WTC11 (cell line): ENCODE measurements around the gene SLC7A10. TPM values are rescaled to one million over a fixed set of nuclear protein-coding genes. Genes with fewer than 3 reads are reported as not detected.
A peak's percentile ranks its signal among the peaks of the same experiment; 100 is the strongest.

Experiments
- ATAC-seq: fragments of 200-7000 bp; cut with Tn5 transposase; 2 replicates; pipeline ENCODE4 v1.10.0; 2021; ENCODE audit warnings: mild to moderate bottlenecking, moderate library complexity
- CTCF ChIA-PET: fragments of 300-600 bp; sonication (Branson Sonifier 250); formaldehyde crosslinking; loops from one replicate; lab custom pipeline; 2021; ENCODE audit warnings: antibody characterized with exemption; lab: Charles Lee
- POLR2A ChIA-PET: fragments of 350-600 bp; sonication (Branson Sonifier 250); formaldehyde crosslinking; loops from one replicate; lab custom pipeline; 2021; ENCODE audit warnings: antibody characterized with exemption; lab: Charles Lee
- DNase-seq: peaks from one replicate; pipeline ENCODE4 v3.0.0; 2021; ENCODE audit warnings: low spot score
- H3K27ac Mint-ChIP-seq: 2 replicates; pipeline ENCODE4 v1.8.0; 2021; ENCODE audit warnings: mixed read lengths
- H3K27me3 Mint-ChIP-seq: 2 replicates; pipeline ENCODE4 v1.8.0; 2021; ENCODE audit warnings: low read depth, mild to moderate bottlenecking, moderate library complexity, mixed read lengths
- H3K36me3 Mint-ChIP-seq: 2 replicates; pipeline ENCODE4 v1.8.0; 2021; ENCODE audit warnings: mixed read lengths
- H3K4me1 Mint-ChIP-seq: 2 replicates; pipeline ENCODE4 v1.8.0; 2022; ENCODE audit warnings: mixed read lengths
- H3K4me3 Mint-ChIP-seq: 2 replicates; pipeline ENCODE4 v1.8.0; 2021; ENCODE audit warnings: mild to moderate bottlenecking, moderate library complexity, mixed read lengths
- H3K9me3 Mint-ChIP-seq: 2 replicates; pipeline ENCODE4 v1.8.0; 2021; ENCODE audit warnings: mixed read lengths
- FOXK1 ChIP-seq: sonication (generic); formaldehyde crosslinking; IDR thresholded peaks from 2 replicates; pipeline ENCODE4 v1.8.0; 2022; ENCODE audit warnings: mild to moderate bottlenecking, moderate library complexity, missing genetic modification reagents
- GRHL2 ChIP-seq: fragments of 250-450 bp; sonication (Bioruptor Pico); IDR thresholded peaks from 2 replicates; pipeline ENCODE4 v1.8.0; 2022; ENCODE audit warnings: mild to moderate bottlenecking, moderate library complexity; ENCODE audit not compliant: insufficient replicate concordance, severe bottlenecking
- GTF2I ChIP-seq: fragments of 250-450 bp; sonication (Bioruptor Pico); conservative IDR thresholded peaks from 2 replicates; pipeline ENCODE4 v1.4.0; 2021; ENCODE audit warnings: mild to moderate bottlenecking
- NFATC4 ChIP-seq: fragments of 250-450 bp; sonication (Bioruptor Pico); IDR thresholded peaks from 2 replicates; pipeline ENCODE4 v1.9.0; 2021; ENCODE audit warnings: mild to moderate bottlenecking
- NFE2L1 ChIP-seq: sonication (generic); formaldehyde crosslinking; IDR thresholded peaks from 2 replicates; pipeline ENCODE4 v1.8.1; 2023; ENCODE audit warnings: missing genetic modification reagents
- NFYB ChIP-seq: sonication (generic); formaldehyde crosslinking; conservative IDR thresholded peaks from 2 replicates; pipeline ENCODE4 v1.8.0; 2022; ENCODE audit warnings: low read depth, missing genetic modification reagents
- RELA ChIP-seq: sonication (generic); formaldehyde crosslinking; IDR thresholded peaks from 2 replicates; pipeline ENCODE4 v1.8.1; 2022; ENCODE audit warnings: missing genetic modification reagents, mild to moderate bottlenecking, borderline replicate concordance
- SMAD4 ChIP-seq: sonication (generic); formaldehyde crosslinking; IDR thresholded peaks from 2 replicates; pipeline ENCODE4 v1.8.0; 2022; ENCODE audit warnings: mild to moderate bottlenecking, missing genetic modification reagents
- SP1 ChIP-seq: sonication (generic); formaldehyde crosslinking; conservative IDR thresholded peaks from 2 replicates; pipeline ENCODE4 v1.8.1; 2022; ENCODE audit warnings: missing genetic modification reagents
- ZNF423 ChIP-seq: fragments of 250-450 bp; sonication (Bioruptor Pico); IDR thresholded peaks from 2 replicates; pipeline ENCODE4 v2.1.2; 2022; ENCODE audit warnings: mild to moderate bottlenecking, moderate library complexity
- ZNF671 ChIP-seq: fragments of 250-450 bp; sonication (Bioruptor Pico); IDR thresholded peaks from 2 replicates; pipeline ENCODE4 v1.8.0; 2021; ENCODE audit warnings: mild to moderate bottlenecking
- total RNA-seq: library from RNA; stranded (reverse); gene quantifications from 3 replicates; pipeline ENCODE4 v1.2.3, GENCODE V29; 2021
- TF ChIP-seq, protein P1 (sequence below): sonication (generic); formaldehyde crosslinking; IDR thresholded peaks from 2 replicates; pipeline ENCODE4 v1.8.0; 2023; ENCODE audit warnings: missing genetic modification reagents, mild to moderate bottlenecking, borderline replicate concordance
- TF ChIP-seq, protein P2 (sequence below): sonication (generic); formaldehyde crosslinking; IDR thresholded peaks from 2 replicates; pipeline ENCODE4 v1.8.0; 2022; ENCODE audit warnings: mild to moderate bottlenecking, missing genetic modification reagents
- TF ChIP-seq, protein P3 (sequence below): sonication (generic); formaldehyde crosslinking; IDR thresholded peaks from 2 replicates; pipeline ENCODE4 v1.8.1; 2022; ENCODE audit warnings: low read depth, mild to moderate bottlenecking, moderate library complexity, missing genetic modification reagents, borderline replicate concordance
- TF ChIP-seq, protein P4 (sequence below): sonication (generic); formaldehyde crosslinking; IDR thresholded peaks from 2 replicates; pipeline ENCODE4 v1.8.1; 2022; ENCODE audit warnings: mild to moderate bottlenecking, moderate library complexity, missing genetic modification reagents

The SLC7A10 gene
- total RNA-seq, 1 experiment from 2014 or later = 4.2 TPM

DNA sequence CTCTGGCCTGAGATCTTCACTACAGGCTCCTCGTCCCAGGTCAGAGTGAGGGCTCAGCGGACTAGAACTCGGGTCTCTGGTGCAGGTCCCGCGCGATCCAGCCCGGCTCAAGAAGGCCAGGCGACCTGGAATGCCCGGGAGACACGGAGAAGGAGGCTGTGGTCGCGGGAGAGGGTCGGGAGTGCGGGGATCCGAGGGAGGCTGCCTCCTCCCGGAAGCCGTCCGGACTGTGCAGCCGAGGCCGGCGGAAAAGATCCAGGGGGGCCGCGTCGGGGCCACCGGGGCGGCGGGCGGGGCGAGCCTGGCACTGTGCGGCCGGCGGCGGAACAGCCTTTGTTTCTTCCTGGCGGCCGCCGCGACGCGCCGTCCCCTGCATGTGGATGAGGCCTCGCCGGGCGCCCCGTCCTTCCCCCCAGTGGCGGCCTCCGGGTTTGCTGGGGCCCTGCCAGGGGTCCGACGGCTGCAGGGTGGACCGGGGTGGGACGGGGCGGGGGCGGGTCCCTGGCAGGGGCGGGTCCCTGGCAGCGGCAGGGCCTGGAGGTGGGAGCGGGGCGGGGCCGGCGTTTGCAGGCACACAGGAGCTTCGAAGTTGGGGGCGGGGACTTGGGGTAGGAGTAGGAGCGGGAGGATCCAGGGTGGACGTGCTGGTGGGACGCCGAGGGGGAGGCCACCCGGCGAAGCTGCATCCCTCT is 1.0 kb upstream of the SLC7A10 start (continued):
- TF ChIP-seq, protein P1, sequence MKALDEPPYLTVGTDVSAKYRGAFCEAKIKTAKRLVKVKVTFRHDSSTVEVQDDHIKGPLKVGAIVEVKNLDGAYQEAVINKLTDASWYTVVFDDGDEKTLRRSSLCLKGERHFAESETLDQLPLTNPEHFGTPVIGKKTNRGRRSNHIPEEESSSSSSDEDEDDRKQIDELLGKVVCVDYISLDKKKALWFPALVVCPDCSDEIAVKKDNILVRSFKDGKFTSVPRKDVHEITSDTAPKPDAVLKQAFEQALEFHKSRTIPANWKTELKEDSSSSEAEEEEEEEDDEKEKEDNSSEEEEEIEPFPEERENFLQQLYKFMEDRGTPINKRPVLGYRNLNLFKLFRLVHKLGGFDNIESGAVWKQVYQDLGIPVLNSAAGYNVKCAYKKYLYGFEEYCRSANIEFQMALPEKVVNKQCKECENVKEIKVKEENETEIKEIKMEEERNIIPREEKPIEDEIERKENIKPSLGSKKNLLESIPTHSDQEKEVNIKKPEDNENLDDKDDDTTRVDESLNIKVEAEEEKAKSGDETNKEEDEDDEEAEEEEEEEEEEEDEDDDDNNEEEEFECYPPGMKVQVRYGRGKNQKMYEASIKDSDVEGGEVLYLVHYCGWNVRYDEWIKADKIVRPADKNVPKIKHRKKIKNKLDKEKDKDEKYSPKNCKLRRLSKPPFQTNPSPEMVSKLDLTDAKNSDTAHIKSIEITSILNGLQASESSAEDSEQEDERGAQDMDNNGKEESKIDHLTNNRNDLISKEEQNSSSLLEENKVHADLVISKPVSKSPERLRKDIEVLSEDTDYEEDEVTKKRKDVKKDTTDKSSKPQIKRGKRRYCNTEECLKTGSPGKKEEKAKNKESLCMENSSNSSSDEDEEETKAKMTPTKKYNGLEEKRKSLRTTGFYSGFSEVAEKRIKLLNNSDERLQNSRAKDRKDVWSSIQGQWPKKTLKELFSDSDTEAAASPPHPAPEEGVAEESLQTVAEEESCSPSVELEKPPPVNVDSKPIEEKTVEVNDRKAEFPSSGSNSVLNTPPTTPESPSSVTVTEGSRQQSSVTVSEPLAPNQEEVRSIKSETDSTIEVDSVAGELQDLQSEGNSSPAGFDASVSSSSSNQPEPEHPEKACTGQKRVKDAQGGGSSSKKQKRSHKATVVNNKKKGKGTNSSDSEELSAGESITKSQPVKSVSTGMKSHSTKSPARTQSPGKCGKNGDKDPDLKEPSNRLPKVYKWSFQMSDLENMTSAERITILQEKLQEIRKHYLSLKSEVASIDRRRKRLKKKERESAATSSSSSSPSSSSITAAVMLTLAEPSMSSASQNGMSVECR (CRISPR knock-in tag) = 0 out of 2 replicates have a peak, but pooled peaks have one; percentile 40
- TF ChIP-seq NFYB (CRISPR knock-in tag) (no peak), NFE2L1 (CRISPR knock-in tag) (no peak), GTF2I (CRISPR knock-in tag) (no peak), GRHL2 (CRISPR knock-in tag) (no peak), ZNF671 (no peak), SP1 (CRISPR knock-in tag) (peak; percentile 54; the same call in 1 of the 2 replicates), FOXK1 (CRISPR knock-in tag) (no peak), RELA (no peak), SMAD4 (CRISPR knock-in tag) (no peak), NFATC4 (CRISPR knock-in tag) (no peak), ZNF423 (CRISPR knock-in tag) (peak; percentile 34)
- TF ChIP-seq, protein P2, sequence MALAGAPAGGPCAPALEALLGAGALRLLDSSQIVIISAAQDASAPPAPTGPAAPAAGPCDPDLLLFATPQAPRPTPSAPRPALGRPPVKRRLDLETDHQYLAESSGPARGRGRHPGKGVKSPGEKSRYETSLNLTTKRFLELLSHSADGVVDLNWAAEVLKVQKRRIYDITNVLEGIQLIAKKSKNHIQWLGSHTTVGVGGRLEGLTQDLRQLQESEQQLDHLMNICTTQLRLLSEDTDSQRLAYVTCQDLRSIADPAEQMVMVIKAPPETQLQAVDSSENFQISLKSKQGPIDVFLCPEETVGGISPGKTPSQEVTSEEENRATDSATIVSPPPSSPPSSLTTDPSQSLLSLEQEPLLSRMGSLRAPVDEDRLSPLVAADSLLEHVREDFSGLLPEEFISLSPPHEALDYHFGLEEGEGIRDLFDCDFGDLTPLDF (CRISPR knock-in tag) = no peak
- TF ChIP-seq, protein P3, sequence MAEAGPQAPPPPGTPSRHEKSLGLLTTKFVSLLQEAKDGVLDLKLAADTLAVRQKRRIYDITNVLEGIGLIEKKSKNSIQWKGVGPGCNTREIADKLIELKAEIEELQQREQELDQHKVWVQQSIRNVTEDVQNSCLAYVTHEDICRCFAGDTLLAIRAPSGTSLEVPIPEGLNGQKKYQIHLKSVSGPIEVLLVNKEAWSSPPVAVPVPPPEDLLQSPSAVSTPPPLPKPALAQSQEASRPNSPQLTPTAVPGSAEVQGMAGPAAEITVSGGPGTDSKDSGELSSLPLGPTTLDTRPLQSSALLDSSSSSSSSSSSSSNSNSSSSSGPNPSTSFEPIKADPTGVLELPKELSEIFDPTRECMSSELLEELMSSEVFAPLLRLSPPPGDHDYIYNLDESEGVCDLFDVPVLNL = no peak

DNA sequence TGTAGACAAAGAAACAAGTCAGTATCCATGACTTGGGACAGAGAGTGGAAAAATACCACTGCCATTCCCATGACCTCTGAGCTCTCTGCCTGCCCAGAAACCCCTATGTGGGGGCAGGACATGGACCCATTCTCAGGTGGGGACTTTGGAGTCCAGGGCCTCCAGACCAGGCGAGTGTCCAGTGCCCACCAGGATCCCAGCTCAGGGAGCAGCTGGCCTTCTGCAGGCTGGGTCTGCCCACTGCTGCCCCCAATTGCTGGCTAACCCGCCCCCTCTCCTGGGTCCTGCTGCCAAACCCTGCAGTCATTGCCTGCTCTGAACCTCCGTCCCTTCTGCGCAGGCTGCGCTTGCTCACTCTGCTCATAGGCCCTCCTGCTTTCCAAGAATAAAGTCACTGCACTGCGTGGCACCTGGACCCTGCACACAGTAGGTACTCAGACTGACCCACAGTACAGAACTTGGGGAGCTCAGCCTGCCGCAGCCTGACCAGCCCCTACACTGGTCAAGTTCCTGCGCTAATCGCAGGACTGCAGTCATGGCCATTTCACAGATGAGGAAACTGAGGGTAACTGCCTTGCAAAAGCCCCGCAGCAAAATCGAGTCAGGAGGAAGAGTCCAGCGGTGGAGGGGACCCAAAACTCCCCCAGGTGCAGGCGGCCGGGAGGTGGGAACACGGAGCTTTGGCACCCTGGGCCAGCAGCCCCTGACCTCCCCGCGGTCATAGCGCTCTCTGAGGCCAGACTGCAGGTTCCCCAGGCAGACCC is 774 bp downstream of the SLC7A10 start:
- peaks cover 56% of the 10 kb centered on the region for H3K27me3 Mint-ChIP-seq
- ATAC-seq (no peak), DNase-seq (no peak)
- H3K27ac Mint-ChIP-seq = no peak overlapping the region
- TF ChIP-seq GTF2I (CRISPR knock-in tag) = peak; percentile 76
- TF ChIP-seq, protein P4, sequence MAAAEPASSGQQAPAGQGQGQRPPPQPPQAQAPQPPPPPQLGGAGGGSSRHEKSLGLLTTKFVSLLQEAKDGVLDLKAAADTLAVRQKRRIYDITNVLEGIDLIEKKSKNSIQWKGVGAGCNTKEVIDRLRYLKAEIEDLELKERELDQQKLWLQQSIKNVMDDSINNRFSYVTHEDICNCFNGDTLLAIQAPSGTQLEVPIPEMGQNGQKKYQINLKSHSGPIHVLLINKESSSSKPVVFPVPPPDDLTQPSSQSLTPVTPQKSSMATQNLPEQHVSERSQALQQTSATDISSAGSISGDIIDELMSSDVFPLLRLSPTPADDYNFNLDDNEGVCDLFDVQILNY (CRISPR knock-in tag) = no peak
- CTCF ChIA-PET = interaction anchor here (0.5 to 3.0 kb wide), 20 partner anchors 10 to 553 kb away, joined by 3 to 21 read pairs (median 5); partner anchors contain the start of gene CEBPG
- H3K4me3 Mint-ChIP-seq = peak overlapping the region; percentile 69
- H3K4me1 Mint-ChIP-seq = peaks cover 13% of the 10 kb centered on the region
- peaks cover 18% of the 10 kb centered on the region for H3K9me3 Mint-ChIP-seq
- POLR2A ChIA-PET = interaction anchor here (0.9 kb wide), 1 partner anchor 10 kb away, joined by 3 read pairs; no protein-coding TSS in a partner anchor
- H3K36me3 Mint-ChIP-seq = peaks cover 15% of the 10 kb centered on the region
